Fibroblast of mammary gland (primary cell): ENCODE results near the gene RASGRP3.

Source experiments
- DNase-seq: peaks from one replicate; pipeline ENCODE4 v3.0.0-alpha.2; 2010; ENCODE audit warnings: low read depth
- H3K4me3 ChIP-seq: 2 replicates; pipeline ENCODE4 v1.5.1; 2011; ENCODE audit warnings: low read depth, mild to moderate bottlenecking, low read length, moderate library complexity; ENCODE audit not compliant: control insufficient read depth
- CTCF ChIP-seq: conservative IDR thresholded peaks from 2 replicates; pipeline ENCODE4 v1.5.1; 2011; ENCODE audit warnings: low read depth, low read length, inconsistent platforms; ENCODE audit not compliant: control insufficient read depth, insufficient read depth

The RASGRP3 gene

GRCh38 chr2:33509908-33510585 is 33.6 kb downstream of the RASGRP3 start:
- no peak overlapping the region for H3K4me3 ChIP-seq
- peak; percentile 40 for DNase-seq
- TF ChIP-seq CTCF, result no peak

GRCh38 chr2:33510586-33510968 is 34.1 kb downstream of the RASGRP3 start:
- DNase-seq, result peak; percentile 38
- H3K4me3 ChIP-seq, result no peak overlapping the region
- no peak for TF ChIP-seq CTCF

- no peak for TF ChIP-seq CTCF
- DNase-seq, result no peak
- H3K4me3 ChIP-seq, result no peak overlapping the region
These were observed 34.7 kb downstream of the RASGRP3 start for GRCh38 chr2:33511141-33511540.

GRCh38 chr2:33512112-33512511 is 35.7 kb downstream of the RASGRP3 start:
- no peak for TF ChIP-seq CTCF
- DNase-seq, result no peak
- no peak overlapping the region for H3K4me3 ChIP-seq

GRCh38 chr2:33513480-33513879 is 37.0 kb downstream of the RASGRP3 start:
- DNase-seq, result no peak
- TF ChIP-seq CTCF, result no peak
- H3K4me3 ChIP-seq, result no peak overlapping the region

- H3K4me3 ChIP-seq, result no peak overlapping the region
- no peak for TF ChIP-seq CTCF
- DNase-seq, result no peak
These were observed 40.1 kb downstream of the RASGRP3 start for GRCh38 chr2:33516456-33516995.
